ENCODE measurements around the gene GMIP. TPM values are rescaled to one million over a fixed set of nuclear protein-coding genes. Genes with fewer than 3 reads are reported as not detected.

GMIP gene
- total RNA-seq, 2 donors from 2014 or later = 16.5 to 18.7 TPM

DNA sequence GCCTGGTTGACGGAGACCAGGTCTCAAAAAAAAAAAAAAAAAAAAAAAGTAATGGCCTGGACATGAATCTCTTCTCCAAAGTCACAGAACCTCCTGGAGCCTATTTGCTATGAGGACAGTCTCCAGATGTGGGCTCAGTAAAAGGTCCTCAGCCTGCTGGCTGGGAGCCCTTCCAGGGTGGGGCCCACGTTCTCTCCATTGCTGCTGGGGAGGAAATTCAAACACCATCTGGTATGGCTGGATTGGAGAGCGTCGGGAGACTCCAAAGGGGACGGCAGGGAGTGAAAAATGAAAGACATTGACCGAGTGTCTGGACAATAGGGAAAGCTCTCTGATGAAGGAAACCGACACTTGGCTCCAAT is 23.6 kb downstream of the GMIP start:
- DNase-seq = no peak
- WGBS, 2 experiments (ENCODE audit: insufficient coverage in 1 of 2, insufficient read length in 1 of 2) = 89 to 94% methylated on average over 6 to 7 of the region's 7 CpGs

DNA sequence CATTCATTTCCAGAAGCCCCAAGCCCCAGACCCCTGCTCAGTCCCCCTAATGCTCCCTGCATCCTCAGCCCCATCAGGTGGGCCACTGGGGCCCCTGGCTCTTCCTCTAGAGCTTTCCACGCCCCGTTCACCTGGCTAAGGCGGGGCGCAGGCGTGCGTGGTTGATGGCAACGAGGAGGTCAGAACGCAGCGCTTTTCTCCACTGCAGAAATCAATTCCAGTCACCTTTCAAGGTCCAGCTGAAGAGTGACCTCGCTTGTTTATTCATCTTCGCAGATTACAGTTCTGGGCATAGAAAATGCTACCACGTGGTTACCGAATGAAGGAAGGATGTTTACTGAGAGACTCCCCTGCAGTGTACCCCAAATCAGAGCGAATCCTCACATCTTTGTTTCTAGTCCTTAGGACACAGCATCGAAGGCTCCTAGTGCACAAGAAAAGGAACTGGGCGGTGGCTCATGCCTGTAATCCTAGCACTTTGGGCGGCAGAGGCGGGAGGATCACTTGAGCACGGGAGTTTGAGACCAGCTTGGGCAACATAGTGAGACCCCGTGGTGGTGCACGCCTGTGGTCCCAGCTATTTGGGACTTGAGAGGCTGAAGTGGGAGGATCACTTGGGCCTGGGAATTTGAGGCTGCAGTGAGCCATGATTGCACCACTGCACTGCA is 24.1 kb downstream of the GMIP start:
- Mint-ChIP-seq H3K27me3 (ENCODE audit: insufficient read depth) (peaks cover 19% of the 10 kb centered on the region), H3K27ac (no peak overlapping the region), H3K36me3 (ENCODE audit: low read depth) (peaks cover 25% of the 10 kb centered on the region), H3K4me1 (peaks cover 1% of the 10 kb centered on the region), H3K9me3 (no peaks in the 10 kb centered on the region), H3K4me3 (peak overlapping the region; percentile 55)
- Histone ChIP-seq H3K4me1 (ENCODE audit: control insufficient read depth, insufficient read depth, low read length) (no peaks in the 10 kb centered on the region), H3K27me3 (ENCODE audit: control insufficient read depth, insufficient read depth, low read length, poor library complexity, severe bottlenecking) (no peaks in the 10 kb centered on the region), H3K9ac (ENCODE audit: extremely low read depth, low read length, poor library complexity, severe bottlenecking) (no peak overlapping the region), H3K9me3 (ENCODE audit: control insufficient read depth, low read length) (no peaks in the 10 kb centered on the region), H3K36me3 (ENCODE audit: control insufficient read depth, insufficient read depth, low read length) (peaks cover 19% of the 10 kb centered on the region), H3K27ac (ENCODE audit: low read depth, low read length) (no peak overlapping the region), H3K4me3 (ENCODE audit: low read length) (peak overlapping the region; percentile 85)
- 89 to 92% methylated on average over 17 to 21 of the region's 21 CpGs for WGBS, 2 experiments (ENCODE audit: insufficient coverage in 1 of 2, insufficient read length in 1 of 2)
- DNase-seq = no peak
- TF ChIP-seq, protein P1, sequence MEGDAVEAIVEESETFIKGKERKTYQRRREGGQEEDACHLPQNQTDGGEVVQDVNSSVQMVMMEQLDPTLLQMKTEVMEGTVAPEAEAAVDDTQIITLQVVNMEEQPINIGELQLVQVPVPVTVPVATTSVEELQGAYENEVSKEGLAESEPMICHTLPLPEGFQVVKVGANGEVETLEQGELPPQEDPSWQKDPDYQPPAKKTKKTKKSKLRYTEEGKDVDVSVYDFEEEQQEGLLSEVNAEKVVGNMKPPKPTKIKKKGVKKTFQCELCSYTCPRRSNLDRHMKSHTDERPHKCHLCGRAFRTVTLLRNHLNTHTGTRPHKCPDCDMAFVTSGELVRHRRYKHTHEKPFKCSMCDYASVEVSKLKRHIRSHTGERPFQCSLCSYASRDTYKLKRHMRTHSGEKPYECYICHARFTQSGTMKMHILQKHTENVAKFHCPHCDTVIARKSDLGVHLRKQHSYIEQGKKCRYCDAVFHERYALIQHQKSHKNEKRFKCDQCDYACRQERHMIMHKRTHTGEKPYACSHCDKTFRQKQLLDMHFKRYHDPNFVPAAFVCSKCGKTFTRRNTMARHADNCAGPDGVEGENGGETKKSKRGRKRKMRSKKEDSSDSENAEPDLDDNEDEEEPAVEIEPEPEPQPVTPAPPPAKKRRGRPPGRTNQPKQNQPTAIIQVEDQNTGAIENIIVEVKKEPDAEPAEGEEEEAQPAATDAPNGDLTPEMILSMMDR (conservative IDR thresholded peaks at IDR 0.05) = no peak

More for the DNA sequence above, 23.6 kb downstream of the GMIP start:
- no peak overlapping the region for H3K9ac ChIP-seq (ENCODE audit: extremely low read depth, low read length, poor library complexity, severe bottlenecking)
- no peak overlapping the region for H3K4me3 ChIP-seq (ENCODE audit: low read length)
- H3K4me1 ChIP-seq (ENCODE audit: control insufficient read depth, insufficient read depth, low read length) = no peaks in the 10 kb centered on the region
- no peaks in the 10 kb centered on the region for H3K9me3 ChIP-seq (ENCODE audit: control insufficient read depth, low read length)
- TF ChIP-seq, protein P1 (conservative IDR thresholded peaks at IDR 0.05) = no peak
- peaks cover 28% of the 10 kb centered on the region for H3K36me3 Mint-ChIP-seq (ENCODE audit: low read depth)
- no peaks in the 10 kb centered on the region for H3K9me3 Mint-ChIP-seq
- no peaks in the 10 kb centered on the region for H3K27me3 ChIP-seq (ENCODE audit: control insufficient read depth, insufficient read depth, low read length, poor library complexity, severe bottlenecking)
- peaks cover 23% of the 10 kb centered on the region for H3K36me3 ChIP-seq (ENCODE audit: control insufficient read depth, insufficient read depth, low read length)
- no peak overlapping the region for H3K27ac ChIP-seq (ENCODE audit: low read depth, low read length)
- peaks cover 1% of the 10 kb centered on the region for H3K4me1 Mint-ChIP-seq
- peaks cover 19% of the 10 kb centered on the region for H3K27me3 Mint-ChIP-seq (ENCODE audit: insufficient read depth)
- H3K4me3 Mint-ChIP-seq = no peak overlapping the region
- H3K27ac Mint-ChIP-seq = no peak overlapping the region

DNA sequence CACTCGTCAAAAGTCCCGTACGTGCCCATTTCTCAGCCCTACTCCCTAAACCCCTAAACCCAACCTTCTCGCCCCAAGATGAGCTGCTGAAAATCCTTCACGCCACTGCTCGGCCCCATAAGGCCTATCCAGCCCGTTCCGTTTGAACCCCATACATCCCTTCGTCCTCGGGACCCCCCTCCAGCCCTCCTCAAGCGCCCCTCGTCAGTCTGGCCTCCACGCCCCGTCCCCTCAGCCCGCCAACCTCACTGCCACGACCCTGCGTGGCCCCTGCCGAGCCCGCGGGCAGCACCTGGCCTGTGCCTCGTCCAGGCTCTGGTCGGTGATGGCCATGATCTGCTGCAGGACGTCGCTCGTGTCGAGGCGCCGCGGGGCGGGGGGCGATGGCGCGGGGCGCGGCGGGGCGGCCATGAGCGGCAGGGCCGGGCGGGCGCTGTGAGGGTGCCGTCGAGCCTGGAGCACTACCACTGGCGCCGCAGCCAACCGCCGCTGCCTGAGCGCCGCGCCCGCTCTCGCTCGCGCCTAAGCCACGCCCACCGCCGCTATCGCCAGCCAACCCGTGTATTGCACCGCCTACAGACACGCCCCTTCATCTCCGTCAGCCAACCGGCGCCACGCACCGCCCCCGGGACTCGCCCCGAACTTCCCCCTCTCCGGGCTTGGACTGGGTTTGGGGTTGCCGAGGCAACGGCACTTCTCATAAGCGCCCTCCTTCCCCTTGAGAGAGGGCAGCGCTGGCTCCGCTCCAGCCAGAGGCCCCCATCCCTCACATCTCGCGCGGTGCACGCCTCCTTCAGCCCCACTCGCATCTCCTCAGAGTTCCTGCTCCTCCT is 25.0 kb downstream of the GMIP start, which contains the start of gene PBX4:
Gene PBX4 (minus strand): TSS at position 469 of the 833 bp plus-strand sequence. CDS start 58 bp downstream, at position 411.
- Histone ChIP-seq H3K36me3 (ENCODE audit: control insufficient read depth, insufficient read depth, low read length) (peaks cover 10% of the 10 kb centered on the region), H3K9ac (ENCODE audit: extremely low read depth, low read length, poor library complexity, severe bottlenecking) (peak within 1 kb of the TSS; percentile 69), H3K9me3 (ENCODE audit: control insufficient read depth, low read length) (no peaks in the 10 kb centered on the region), H3K4me3 (ENCODE audit: low read length) (peak within 1 kb of the TSS; percentile 85), H3K27me3 (ENCODE audit: control insufficient read depth, insufficient read depth, low read length, poor library complexity, severe bottlenecking) (no peaks in the 10 kb centered on the region), H3K27ac (ENCODE audit: low read depth, low read length) (no peak within 1 kb of the TSS), H3K4me1 (ENCODE audit: control insufficient read depth, insufficient read depth, low read length) (no peaks in the 10 kb centered on the region)
- H3K9me3 Mint-ChIP-seq = no peaks in the 10 kb centered on the region
- TF ChIP-seq, protein P1 (conservative IDR thresholded peaks at IDR 0.05) = no peak
- peak within 1 kb of the TSS; percentile 55 for H3K4me3 Mint-ChIP-seq
- H3K36me3 Mint-ChIP-seq (ENCODE audit: low read depth) = peaks cover 16% of the 10 kb centered on the region
- peak; percentile 99 for DNase-seq
- H3K27ac Mint-ChIP-seq = peak within 1 kb of the TSS; percentile 39
- peaks cover 19% of the 10 kb centered on the region for H3K27me3 Mint-ChIP-seq (ENCODE audit: insufficient read depth)
- WGBS, 2 experiments (ENCODE audit: insufficient coverage in 1 of 2, insufficient read length in 1 of 2) = 8 to 10% methylated on average over 38 to 80 of the region's 80 CpGs
- peaks cover 5% of the 10 kb centered on the region for H3K4me1 Mint-ChIP-seq
